B cell (primary cell): ENCODE data around the gene GSG1. TPM values are rescaled to one million over a fixed set of nuclear protein-coding genes. Genes with fewer than 3 reads are reported as not detected.

ENCODE experiments used
- ATAC-seq: fragments of 200-7000 bp; cut with Tn5 transposase; one replicate; pipeline ENCODE4 v1.10.0; 2021; ENCODE audit warnings: low read depth, mild to moderate bottlenecking, moderate number of reproducible peaks, moderate library complexity
- CTCF ChIA-PET: fragments of 350-600 bp; sonication (Branson Sonifier 250); formaldehyde crosslinking; loops from one replicate; lab custom pipeline; 2021; ENCODE audit warnings: antibody characterized with exemption, inconsistent platforms; lab: Charles Lee
- POLR2A ChIA-PET: fragments of 350-600 bp; sonication (Branson Sonifier 250); formaldehyde crosslinking; loops from one replicate; lab custom pipeline; 2021; ENCODE audit warnings: antibody characterized with exemption; lab: Charles Lee
- DNase-seq: peaks from one replicate; pipeline ENCODE4 v3.0.0; 2013
- H2AFZ ChIP-seq: 2 replicates; pipeline ENCODE4 v1.6.1; 2012; ENCODE audit warnings: mild to moderate bottlenecking, low read depth, low read length; ENCODE audit not compliant: insufficient read depth, poor library complexity, severe bottlenecking
- H3K27ac ChIP-seq, 2 donors: 1 replicate in 1 of 2; 2 replicates in 1 of 2; pipeline ENCODE4 v1.5.1; 2012 to 2013; ENCODE audit warnings: low read length in 2 of 2, mild to moderate bottlenecking in 2 of 2, moderate library complexity in 1 of 2
- H3K27me3 ChIP-seq, 4 experiments: fragments of 200-600 bp in 1 of 4; sonication (generic) in 1 of 4; replicated peaks in 1 of 4; 1 replicate in 2 of 4; 2 replicates in 2 of 4; pipeline versions ENCODE4 v1.6.1 to v1.7.0; 2013 to 2016; ENCODE audit warnings: low read length in 3 of 4, mild to moderate bottlenecking in 2 of 4, mixed read lengths in 1 of 4, moderate library complexity in 1 of 4; ENCODE audit not compliant: insufficient read depth in 4 of 4, control insufficient read depth in 3 of 4; ENCODE audit errors: control extremely low read depth in 1 of 4
- H3K36me3 ChIP-seq, 2 experiments: replicated peaks in 1 of 2; 1 replicate in 1 of 2; 2 replicates in 1 of 2; pipeline versions ENCODE4 v1.6.1 to v1.7.1; 2013; ENCODE audit warnings: low read length in 1 of 2; ENCODE audit not compliant: insufficient read depth in 2 of 2, control insufficient read depth in 1 of 2; ENCODE audit errors: control extremely low read depth in 1 of 2, extremely low read depth in 1 of 2
- H3K4me1 ChIP-seq, 2 donors: fragments of 200-600 bp in 1 of 2; sonication (generic) in 1 of 2; 1 replicate in 1 of 2; 2 replicates in 1 of 2; pipeline versions ENCODE4 v1.5.1 to v1.6.1; 2013 to 2017; ENCODE audit warnings: low read length in 2 of 2; ENCODE audit not compliant: control insufficient read depth in 2 of 2, insufficient read depth in 2 of 2
- H3K4me2 ChIP-seq: replicated peaks from 2 replicates; pipeline ENCODE3; 2012; ENCODE audit warnings: mild to moderate bottlenecking, low read depth, low read length; ENCODE audit not compliant: poor library complexity, severe bottlenecking
- H3K4me3 ChIP-seq, 5 experiments: fragments of 200-600 bp in 1 of 5; sonication (generic) in 1 of 5; 1 replicate in 3 of 5; 2 replicates in 2 of 5; pipeline versions ENCODE4 v1.5.1 to v1.7.0; 2011 to 2016; ENCODE audit warnings: low read length in 4 of 5, mild to moderate bottlenecking in 4 of 5, low read depth in 2 of 5, control low read depth in 1 of 5, moderate library complexity in 1 of 5; ENCODE audit not compliant: insufficient read depth in 1 of 5; ENCODE audit errors: control extremely low read depth in 1 of 5, extremely low read depth in 1 of 5
- H3K79me2 ChIP-seq: fragments of 200-600 bp; sonication (generic); one replicate; pipeline ENCODE4 v1.6.0; 2016; ENCODE audit warnings: low read length; ENCODE audit not compliant: control insufficient read depth, insufficient read depth
- H3K9ac ChIP-seq: fragments of 200-600 bp; sonication (generic); 2 replicates; pipeline ENCODE4 v1.6.1; 2017; ENCODE audit warnings: mild to moderate bottlenecking, low read length, moderate library complexity
- H3K9me3 ChIP-seq, 3 donors: one replicate each; pipeline versions ENCODE4 v1.6.1 to v1.7.1; 2013; ENCODE audit warnings: low read length in 2 of 3; ENCODE audit not compliant: control insufficient read depth in 2 of 3, insufficient read depth in 1 of 3; ENCODE audit errors: control extremely low read depth in 1 of 3
- H4K20me1 ChIP-seq: 2 replicates; pipeline ENCODE4 v1.6.0; 2012; ENCODE audit warnings: mild to moderate bottlenecking, low read length; ENCODE audit not compliant: insufficient read depth, control insufficient read depth, poor library complexity, severe bottlenecking
- H3K27ac Mint-ChIP-seq: one replicate; pipeline ENCODE4 v1.8.0; 2021; ENCODE audit warnings: mixed read lengths
- H3K27me3 Mint-ChIP-seq: one replicate; pipeline ENCODE4 v1.8.0; 2021; ENCODE audit warnings: mixed read lengths
- H3K4me1 Mint-ChIP-seq: one replicate; pipeline ENCODE4 v1.8.0; 2021; ENCODE audit warnings: mixed read lengths
- H3K4me3 Mint-ChIP-seq: one replicate; pipeline ENCODE4 v1.8.0; 2021; ENCODE audit warnings: mixed read lengths
- H3K9me3 Mint-ChIP-seq: one replicate; pipeline ENCODE4 v1.8.0; 2022; ENCODE audit warnings: mixed read lengths; ENCODE audit not compliant: insufficient read depth
- CTCF ChIP-seq: fragments of 200-600 bp; IDR thresholded peaks from one replicate; pipeline ENCODE4 v1.8.0; 2022; ENCODE audit warnings: antibody characterized with exemption, mild to moderate bottlenecking
- EZH2 ChIP-seq: IDR thresholded peaks from 2 replicates; pipeline ENCODE4 v1.6.1; 2012; ENCODE audit warnings: borderline replicate concordance, low read depth, mild to moderate bottlenecking, moderate library complexity, low read length; ENCODE audit not compliant: insufficient read depth, poor library complexity, severe bottlenecking
- WGBS: methylation state at CpG from one replicate; pipeline ENCODE4 v1.1.5; 2013; ENCODE audit warnings: missing lambda C conversion rate; ENCODE audit not compliant: insufficient coverage; 5-methylcytosine and 5-hydroxymethylcytosine counted together
- intact Hi-C: fragments of 100-400 bp; cut with micrococcal nuclease; formaldehyde crosslinking; loops from one replicate; pipeline ENCODE4 v1.10.0; 2022
- polyA plus RNA-seq: library from polyadenylated mRNA; depleted of rRNA; stranded (reverse); fragments of >200 nt; gene quantifications from 2 replicates; pipeline ENCODE4 v1.2.3, GENCODE V29; 2012
- total RNA-seq, 2 donors: library from RNA; stranded (reverse); fragments of 120-200 nt in 1 of 2; gene quantifications; 1 replicate in 1 of 2; 2 replicates in 1 of 2; pipeline versions ENCODE4 v1.2.3 to v1.2.4, GENCODE V29; 2013 to 2022

GSG1 gene
- total and polyA plus RNA-seq, 2 donors (not counting 1 experiment from before 2014, with no cell fraction given) = not detected

GRCh38 chr12:13104409-13104808 lies 942 bp upstream of the GSG1 start:
- H3K4me3 Mint-ChIP-seq = no peak overlapping the region
- POLR2A ChIA-PET = no interaction called here

More at GRCh38 chr12:13104409-13104808, 942 bp upstream of the GSG1 start:
- Histone ChIP-seq H3K4me2 (no peak overlapping the region), H3K9me3 (no peaks in the 10 kb centered on the region), H4K20me1 (no peaks in the 10 kb centered on the region), H3K79me2 (no peaks in the 10 kb centered on the region), H3K4me1 (peaks cover 29 to 38% of the 10 kb centered on the region in 2 donors), H3K9ac (no peak overlapping the region), H2AFZ (no peak overlapping the region), H3K27me3 (no peaks in the 10 kb centered on the region), H3K4me3 (no peak overlapping the region), H3K27ac (no peak overlapping the region), H3K36me3 (no peaks in the 10 kb centered on the region)
- Mint-ChIP-seq H3K27me3 (no peaks in the 10 kb centered on the region), H3K27ac (no peak overlapping the region), H3K4me1 (peaks cover 39% of the 10 kb centered on the region), H3K9me3 (no peaks in the 10 kb centered on the region)
- CTCF ChIA-PET = interaction anchor here (1.3 to 8.7 kb wide), 2 partner anchors 106 to 188 kb away, joined by 5 to 108 read pairs; no protein-coding TSS in a partner anchor
- 100% methylated on average over 1 of the region's 3 CpGs for WGBS
- intact Hi-C loops = no loop called here
- no peak for ATAC-seq
- no peak for TF ChIP-seq EZH2
- TF ChIP-seq CTCF = no peak
- no peak for DNase-seq
